Lung (tissue), 12 donors: ENCODE measurements around the gene TEAD1. TPM values are rescaled to one million over a fixed set of nuclear protein-coding genes. Genes with fewer than 3 reads are reported as not detected.

Experiments
- ATAC-seq: fragments of 200-7000 bp; cut with Tn5 transposase; one replicate; pipeline ENCODE4 v1.9.1; 2020; ENCODE audit warnings: moderate number of reproducible peaks; ENCODE audit not compliant: insufficient read depth, low FRiP score
- DNase-seq, 3 donors: peaks; one replicate each; pipeline ENCODE4 v3.0.0-alpha.2; 2013 to 2017
- H3K27ac ChIP-seq, 2 donors: one replicate each; pipeline ENCODE4 v1.5.1; 2013; ENCODE audit warnings: mild to moderate bottlenecking in 2 of 2, moderate library complexity in 2 of 2, control low read depth in 1 of 2, inconsistent platforms in 1 of 2, low read depth in 1 of 2, low read length in 1 of 2
- H3K27me3 ChIP-seq, 3 donors: one replicate each; pipeline ENCODE4 v1.5.1; 2013; ENCODE audit warnings: low read length in 2 of 3; ENCODE audit not compliant: control insufficient read depth in 3 of 3, insufficient read depth in 3 of 3
- H3K36me3 ChIP-seq, 4 donors: one replicate each; pipeline ENCODE4 v1.5.1; 2013; ENCODE audit warnings: low read length in 4 of 4, mild to moderate bottlenecking in 1 of 4, moderate library complexity in 1 of 4; ENCODE audit not compliant: control insufficient read depth in 4 of 4, insufficient read depth in 4 of 4
- H3K4me1 ChIP-seq, 5 donors: one replicate each; pipeline ENCODE4 v1.5.1; 2013; ENCODE audit warnings: low read length in 5 of 5, mild to moderate bottlenecking in 2 of 5, moderate library complexity in 1 of 5; ENCODE audit not compliant: control insufficient read depth in 5 of 5, insufficient read depth in 5 of 5
- H3K4me3 ChIP-seq: one replicate; pipeline ENCODE4 v1.5.1; 2013; ENCODE audit warnings: mild to moderate bottlenecking, control low read depth, moderate library complexity
- H3K9ac ChIP-seq, 2 donors: one replicate each; pipeline ENCODE4 v1.5.1; 2013; ENCODE audit warnings: low read length in 2 of 2, control low read depth in 1 of 2; ENCODE audit not compliant: insufficient read depth in 1 of 2
- H3K9me3 ChIP-seq, 4 donors: one replicate each; pipeline ENCODE4 v1.5.1; 2013; ENCODE audit warnings: low read length in 3 of 4, mild to moderate bottlenecking in 1 of 4, moderate library complexity in 1 of 4; ENCODE audit not compliant: control insufficient read depth in 4 of 4, insufficient read depth in 3 of 4
- WGBS, 2 donors: extraction: QIAGEN DNeasy Blood & Tissue Kit; methylation state at CpG; one replicate each; pipeline ENCODE4 v1.1.7; 2013; 5-methylcytosine and 5-hydroxymethylcytosine counted together
- polyA plus RNA-seq, 2 donors: library from polyadenylated mRNA; stranded (reverse); fragments of 200-250 nt; gene quantifications; one replicate each; pipeline ENCODE4 v1.2.1, GENCODE V29; 2013
- total RNA-seq, 2 donors: library from RNA; depleted of rRNA in 1 of 2; stranded (reverse); fragments of >200 nt in 1 of 2; gene quantifications; one replicate each; pipeline ENCODE4 v1.2.1, GENCODE V29; 2014 to 2021
- TF ChIP-seq, protein P1 (sequence below): IDR thresholded peaks from 2 replicates; pipeline ENCODE4 v1.5.1; 2012; ENCODE audit warnings: mild to moderate bottlenecking; ENCODE audit errors: control extremely low read depth, extremely low read depth
- donor health status: control.
- donor health status: control.
- donor health status: Bipolar disorder and iron deficiency.
- donor health status: healthy.
- donor health status: DM: yes; HTN: yes; CAD: no.

Gene TEAD1
- total and polyA plus RNA-seq, 4 donors = 7.7 to 141 (median 38.8) TPM

DNA sequence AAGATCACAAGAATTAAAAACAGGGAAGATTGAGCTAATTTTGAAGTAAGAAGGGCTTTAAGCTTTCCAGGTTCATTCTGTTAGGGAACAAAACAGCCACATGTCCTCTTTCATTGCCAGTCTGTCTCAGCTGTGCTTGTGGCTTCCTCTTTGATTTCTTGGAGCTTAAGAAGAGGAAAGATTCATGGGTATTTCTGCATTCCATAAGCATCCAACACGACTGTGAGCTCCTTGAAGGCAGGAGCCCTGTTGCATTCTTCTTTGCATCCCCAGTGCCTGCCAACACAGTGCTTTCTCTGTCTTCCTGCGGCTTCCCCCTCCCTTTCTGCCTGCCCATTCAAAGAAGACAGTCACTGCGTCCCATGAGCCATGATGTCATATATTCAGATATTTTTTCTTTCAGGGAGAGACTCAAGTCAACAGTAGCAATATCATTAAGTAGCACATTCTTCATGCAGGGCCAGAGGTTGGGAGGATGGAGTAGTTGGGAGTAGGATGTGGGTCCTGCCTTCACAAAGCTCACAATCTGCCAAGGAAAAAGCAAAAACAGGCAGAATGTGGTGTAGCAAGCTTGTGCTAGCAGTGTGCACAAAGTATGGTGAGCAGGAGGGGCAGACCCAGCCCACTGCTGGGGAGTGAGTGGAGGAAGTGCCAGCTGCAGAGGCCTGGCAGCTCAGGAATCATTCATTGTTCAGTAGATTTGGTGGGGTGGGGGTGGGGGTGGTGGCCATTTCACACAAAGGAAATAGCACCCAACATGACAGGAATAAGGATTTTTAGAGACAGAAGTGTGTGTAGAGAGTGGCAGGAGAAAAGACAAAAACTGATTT, 172.8 kb downstream of the TEAD1 start:
- WGBS, 2 donors = 73 to 78% methylated on average over 3 of the region's 3 CpGs
- H3K4me3 ChIP-seq = no peak overlapping the region
- DNase-seq = no peak
- H3K27ac ChIP-seq = peak overlapping the region in 1 of 2 donors; percentile 37
- H3K4me1 ChIP-seq = peaks cover 5 to 42% (median 17%) of the 10 kb centered on the region in 5 donors
- no peaks in the 10 kb centered on the region for H3K27me3 ChIP-seq
- H3K36me3 ChIP-seq = no peaks in the 10 kb centered on the region
- H3K9me3 ChIP-seq = no peaks in the 10 kb centered on the region
- no peak overlapping the region for H3K9ac ChIP-seq
- TF ChIP-seq, protein P1, sequence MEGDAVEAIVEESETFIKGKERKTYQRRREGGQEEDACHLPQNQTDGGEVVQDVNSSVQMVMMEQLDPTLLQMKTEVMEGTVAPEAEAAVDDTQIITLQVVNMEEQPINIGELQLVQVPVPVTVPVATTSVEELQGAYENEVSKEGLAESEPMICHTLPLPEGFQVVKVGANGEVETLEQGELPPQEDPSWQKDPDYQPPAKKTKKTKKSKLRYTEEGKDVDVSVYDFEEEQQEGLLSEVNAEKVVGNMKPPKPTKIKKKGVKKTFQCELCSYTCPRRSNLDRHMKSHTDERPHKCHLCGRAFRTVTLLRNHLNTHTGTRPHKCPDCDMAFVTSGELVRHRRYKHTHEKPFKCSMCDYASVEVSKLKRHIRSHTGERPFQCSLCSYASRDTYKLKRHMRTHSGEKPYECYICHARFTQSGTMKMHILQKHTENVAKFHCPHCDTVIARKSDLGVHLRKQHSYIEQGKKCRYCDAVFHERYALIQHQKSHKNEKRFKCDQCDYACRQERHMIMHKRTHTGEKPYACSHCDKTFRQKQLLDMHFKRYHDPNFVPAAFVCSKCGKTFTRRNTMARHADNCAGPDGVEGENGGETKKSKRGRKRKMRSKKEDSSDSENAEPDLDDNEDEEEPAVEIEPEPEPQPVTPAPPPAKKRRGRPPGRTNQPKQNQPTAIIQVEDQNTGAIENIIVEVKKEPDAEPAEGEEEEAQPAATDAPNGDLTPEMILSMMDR = no peak
- ATAC-seq = no peak

DNA sequence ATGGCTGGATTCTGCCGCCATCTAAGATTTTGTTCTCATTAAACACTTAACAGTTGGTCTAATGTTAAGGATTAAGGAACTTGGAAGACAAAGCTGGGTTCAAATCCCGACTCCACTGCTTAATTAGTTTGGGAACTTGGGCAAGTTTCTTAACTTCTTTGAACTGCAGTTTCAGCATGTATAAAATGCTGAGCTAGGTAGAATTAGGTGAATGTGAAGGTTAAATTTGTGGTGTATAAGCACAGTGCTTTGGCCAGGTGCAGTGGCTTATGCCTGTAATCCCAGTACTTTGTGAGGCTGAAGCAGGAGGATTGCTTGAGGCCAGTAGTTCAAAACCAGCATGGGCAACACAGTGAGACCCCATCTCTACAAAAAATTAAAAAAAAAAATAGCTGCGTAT, 174.2 kb downstream of the TEAD1 start:
- Histone ChIP-seq H3K9me3 (no peaks in the 10 kb centered on the region), H3K4me1 (peaks cover 5 to 32% (median 12%) of the 10 kb centered on the region in 5 donors), H3K9ac (no peak overlapping the region), H3K4me3 (no peak overlapping the region), H3K36me3 (no peaks in the 10 kb centered on the region), H3K27me3 (no peaks in the 10 kb centered on the region), H3K27ac (no peak overlapping the region)
- WGBS, 2 donors = 97 to 98% methylated on average over 3 of the region's 3 CpGs
- DNase-seq (no peak), ATAC-seq (no peak)
- TF ChIP-seq, protein P1 = no peak

DNA sequence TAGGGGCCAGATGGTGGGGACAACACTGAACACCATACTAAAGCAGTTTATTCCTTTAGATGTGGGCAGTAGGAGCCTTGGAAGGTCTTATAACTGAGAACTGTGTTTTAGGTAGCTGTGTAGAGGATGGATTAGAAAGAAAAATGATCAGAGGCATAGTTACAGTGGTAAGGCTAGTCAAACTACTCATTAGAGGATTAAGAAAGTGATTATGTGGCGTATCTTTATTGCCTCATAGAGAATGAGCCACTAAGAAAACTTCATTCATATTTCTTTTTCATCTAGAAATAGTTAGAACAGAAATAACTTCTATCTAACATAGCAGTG, 179.1 kb downstream of the TEAD1 start:
- Histone ChIP-seq H3K4me1 (peaks cover 0 to 27% (median 3%) of the 10 kb centered on the region in 5 donors), H3K27me3 (no peaks in the 10 kb centered on the region), H3K9ac (no peak overlapping the region), H3K27ac (peak overlapping the region in 1 of 2 donors; percentile 93), H3K36me3 (no peaks in the 10 kb centered on the region), H3K4me3 (no peak overlapping the region), H3K9me3 (no peaks in the 10 kb centered on the region)
- WGBS, 2 donors = 2 to 90% methylated on average over 1 of the region's 1 CpG
- ATAC-seq (no peak), DNase-seq (no peak)
- TF ChIP-seq, protein P1 = no peak
